ENCODE results near the gene USP25.

- TF ChIP-seq CTCF (optimal IDR thresholded peaks at IDR 0.05 in 1 of 3, IDR thresholded peaks at IDR 0.05 in 1 of 3, conservative IDR thresholded peaks at IDR 0.05 in 1 of 3; ENCODE audit: extremely low read depth in 1 of 3, insufficient read depth in 2 of 3, low read length in 3 of 3): no peak
- TF ChIP-seq EZH2 (IDR thresholded peaks at IDR 0.05; ENCODE audit: low read length): no peak
Observed at GRCh38 chr21:15751546-15751945, 21.8 kb downstream of the USP25 start.
